ENCODE results near the gene LPP.

- TF ChIP-seq POLR2A (IDR thresholded peaks at IDR 0.05; ENCODE audit: low read length) (no peak), GATA1 (IDR thresholded peaks at IDR 0.05; ENCODE audit: low read depth, low read length) (no peak)
Observed at GRCh38 chr3:188608401-188608800, 454.4 kb downstream of the LPP start.
